GM21529 (cell line): ENCODE data around the gene PAFAH1B2.
"Not testable (repeated sequence)": the region's sequence is repeated elsewhere in the genome, so short reads cannot be mapped to it uniquely, and the experiment has no call there.

Experiments
- ATAC-seq: cut with Tn5 transposase; IDR thresholded peaks from one replicate; pipeline ENCODE4 v1.9.1; 2021; ENCODE audit not compliant: unreplicated experiment

PAFAH1B2 gene

GRCh38 chr11:117143871-117144476, at the start of gene PAFAH1B2:
Gene PAFAH1B2 (plus strand): TSS chr11:117144287. CDS start chr11:117152448, 8,161 bp downstream.
- peak; percentile 95 for ATAC-seq

- no peak for ATAC-seq
Measured at GRCh38 chr11:117094776-117095175, 49.3 kb upstream of the PAFAH1B2 start.

GRCh38 chr11:117095284-117096161, 48.6 kb upstream of the PAFAH1B2 start:
- ATAC-seq = no peak

GRCh38 chr11:117096201-117096991, 47.7 kb upstream of the PAFAH1B2 start:
- peak; percentile 41 for ATAC-seq

- no peak for ATAC-seq
Measured at GRCh38 chr11:117097014-117097388, 47.1 kb upstream of the PAFAH1B2 start.

- ATAC-seq = peak; percentile 22
Measured at GRCh38 chr11:117097389-117098268, 46.5 kb upstream of the PAFAH1B2 start.

- peak; percentile 76 for ATAC-seq
Measured at GRCh38 chr11:117098269-117099232, 45.5 kb upstream of the PAFAH1B2 start, which contains the start of gene SIK3. Gene SIK3 (minus strand): TSS chr11:117098428. CDS start chr11:117098415, 13 bp downstream.

GRCh38 chr11:117099696-117100095, 44.4 kb upstream of the PAFAH1B2 start:
- ATAC-seq = no peak

GRCh38 chr11:117100556-117100955, 43.5 kb upstream of the PAFAH1B2 start:
- ATAC-seq = no peak

GRCh38 chr11:117107701-117108590, 36.1 kb upstream of the PAFAH1B2 start:
- no peak for ATAC-seq

GRCh38 chr11:117110294-117110950, 33.7 kb upstream of the PAFAH1B2 start:
- ATAC-seq = no peak

- not testable (repeated sequence) for ATAC-seq
Measured at GRCh38 chr11:117112497-117112896, 31.6 kb upstream of the PAFAH1B2 start.

- not testable (repeated sequence) for ATAC-seq
Measured at GRCh38 chr11:117112939-117113338, 31.1 kb upstream of the PAFAH1B2 start.

GRCh38 chr11:117117681-117118080, 26.4 kb upstream of the PAFAH1B2 start:
- ATAC-seq = no peak

GRCh38 chr11:117121176-117121575, 22.9 kb upstream of the PAFAH1B2 start:
- ATAC-seq = no peak

GRCh38 chr11:117122556-117122955, 21.5 kb upstream of the PAFAH1B2 start:
- no peak for ATAC-seq

GRCh38 chr11:117126223-117126965, 17.7 kb upstream of the PAFAH1B2 start:
- ATAC-seq = no peak
